ENCODE measurements around the gene GPHN.

Gene GPHN

GRCh38 chr14:66600416-66600815 lies 92.5 kb downstream of the GPHN start:
- DNase-seq (ENCODE audit: low read depth in 2 of 2), result peak in 1 of 2 experiments; percentile 2

- DNase-seq (ENCODE audit: low read depth in 2 of 2), result no peak
These were observed 94.1 kb downstream of the GPHN start for GRCh38 chr14:66601932-66602578.

GRCh38 chr14:66603945-66604344 lies 96.0 kb downstream of the GPHN start:
- DNase-seq (ENCODE audit: low read depth in 2 of 2), result no peak

GRCh38 chr14:66606826-66607225 lies 98.9 kb downstream of the GPHN start:
- no peak for DNase-seq (ENCODE audit: low read depth in 2 of 2)

GRCh38 chr14:66610154-66610563 lies 102.2 kb downstream of the GPHN start:
- no peak for DNase-seq (ENCODE audit: low read depth in 2 of 2)

- DNase-seq (ENCODE audit: low read depth in 2 of 2), result no peak
These were observed 105.4 kb downstream of the GPHN start for GRCh38 chr14:66613344-66613743.

GRCh38 chr14:66619952-66620351 lies 112.0 kb downstream of the GPHN start:
- DNase-seq (ENCODE audit: low read depth in 2 of 2), result no peak

GRCh38 chr14:66623838-66624237 lies 115.9 kb downstream of the GPHN start:
- no peak for DNase-seq (ENCODE audit: low read depth in 2 of 2)

GRCh38 chr14:66624336-66624937 lies 116.5 kb downstream of the GPHN start:
- DNase-seq (ENCODE audit: low read depth in 2 of 2), result peak; percentile 22 to 23

- no peak for DNase-seq (ENCODE audit: low read depth in 2 of 2)
These were observed 120.7 kb downstream of the GPHN start for GRCh38 chr14:66628636-66629035.

- DNase-seq (ENCODE audit: low read depth in 2 of 2), result no peak
These were observed 121.6 kb downstream of the GPHN start for GRCh38 chr14:66629499-66629898.

GRCh38 chr14:66634876-66635275 lies 126.9 kb downstream of the GPHN start:
- no peak for DNase-seq (ENCODE audit: low read depth in 2 of 2)

GRCh38 chr14:66635435-66635834 lies 127.5 kb downstream of the GPHN start:
- DNase-seq (ENCODE audit: low read depth in 2 of 2), result no peak

- DNase-seq (ENCODE audit: low read depth in 2 of 2), result no peak
These were observed 128.3 kb downstream of the GPHN start for GRCh38 chr14:66636240-66636639.

GRCh38 chr14:66638689-66639088 lies 130.7 kb downstream of the GPHN start:
- no peak for DNase-seq (ENCODE audit: low read depth in 2 of 2)

GRCh38 chr14:66641861-66642635 lies 134.1 kb downstream of the GPHN start:
- no peak for DNase-seq (ENCODE audit: low read depth in 2 of 2)

GRCh38 chr14:66643344-66643743 lies 135.4 kb downstream of the GPHN start:
- no peak for DNase-seq (ENCODE audit: low read depth in 2 of 2)

- DNase-seq (ENCODE audit: low read depth in 2 of 2), result no peak
These were observed 137.8 kb downstream of the GPHN start for GRCh38 chr14:66645716-66646115.

- no peak for DNase-seq (ENCODE audit: low read depth in 2 of 2)
These were observed 141.6 kb downstream of the GPHN start for GRCh38 chr14:66649498-66649897.

- no peak for DNase-seq (ENCODE audit: low read depth in 2 of 2)
These were observed 142.6 kb downstream of the GPHN start for GRCh38 chr14:66650491-66650911.

GRCh38 chr14:66651536-66652220 lies 143.7 kb downstream of the GPHN start:
- no peak for DNase-seq (ENCODE audit: low read depth in 2 of 2)

GRCh38 chr14:66652525-66653106 lies 144.7 kb downstream of the GPHN start:
- DNase-seq (ENCODE audit: low read depth in 2 of 2), result no peak

All from fibroblast of skin of left quadriceps (primary cell).